Measurements from ENCODE around the gene CRB2. TPM values are rescaled to one million over a fixed set of nuclear protein-coding genes. Genes with fewer than 3 reads are reported as not detected.

CRB2 gene
- total and polyA plus RNA-seq, 2 donors (not counting 3 experiments of a cell fraction or from before 2014, with no cell fraction given): not detected

DNA sequence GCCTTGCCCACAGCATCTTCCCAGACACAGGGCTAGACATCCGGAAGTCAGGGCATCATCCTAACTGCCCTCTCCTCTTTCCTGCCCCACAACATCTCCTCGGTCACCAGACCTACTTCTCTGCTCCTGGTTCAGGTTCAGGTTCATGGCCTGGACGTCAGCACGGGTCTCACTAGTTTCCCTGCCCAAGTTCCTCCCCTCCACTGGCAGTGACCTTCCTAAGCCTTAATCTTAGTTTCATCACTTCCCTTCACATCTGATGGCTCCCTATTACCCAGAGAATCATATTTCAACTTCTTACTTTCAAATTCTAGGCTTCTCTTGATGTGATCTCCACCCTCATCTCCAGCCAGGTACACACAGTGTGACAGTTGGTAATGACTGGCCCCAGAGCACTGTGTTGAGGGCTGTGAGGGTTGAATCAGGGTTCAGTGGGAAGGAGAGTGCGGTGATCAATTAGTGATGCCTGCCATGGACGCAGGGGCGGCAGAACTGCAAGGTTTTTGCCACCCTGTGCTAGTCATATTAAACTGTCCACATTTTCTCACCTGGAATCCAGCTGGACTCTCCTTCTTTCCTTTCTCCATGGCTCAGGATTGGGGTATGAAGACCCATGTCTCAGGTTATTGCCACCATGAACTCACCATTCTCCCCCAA is 34.3 kb upstream of the CRB2 start:
- H3K27me3 ChIP-seq (ENCODE audit: control insufficient read depth in 2 of 2, insufficient read depth in 2 of 2, low read length in 2 of 2): no peaks in the 10 kb centered on the region
- no peaks in the 10 kb centered on the region for H3K79me2 ChIP-seq (ENCODE audit: control insufficient read depth, insufficient read depth, low read length)
- no peak overlapping the region for H3K9ac ChIP-seq (replicated peaks; ENCODE audit: extremely low read depth, insufficient read depth, low read length)
- TF ChIP-seq CTCF (IDR thresholded peaks at IDR 0.05; ENCODE audit: extremely low read depth in 1 of 2, insufficient read depth in 1 of 2, low read depth in 1 of 2, low read length in 2 of 2) (no peak), FOS (IDR thresholded peaks at IDR 0.05; ENCODE audit: borderline replicate concordance, insufficient read depth, low read length) (no peak), MYC (IDR thresholded peaks at IDR 0.05; ENCODE audit: low read depth, low read length) (no peak), GATA2 (IDR thresholded peaks at IDR 0.05; ENCODE audit: insufficient read depth, insufficient read length, low read depth, low read length) (no peak), POLR2AphosphoS5 (IDR thresholded peaks at IDR 0.05; ENCODE audit: insufficient read depth, low read depth, low read length) (no peak), EZH2 (IDR thresholded peaks at IDR 0.05; ENCODE audit: borderline replicate concordance, low read depth, low read length, severe bottlenecking) (no peak), JUN (IDR thresholded peaks at IDR 0.05; ENCODE audit: borderline replicate concordance, insufficient read depth, insufficient read length, low read depth) (no peak), POLR2A (IDR thresholded peaks at IDR 0.05; ENCODE audit: low read depth, low read length) (no peak)
- TF ChIP-seq, protein P1, sequence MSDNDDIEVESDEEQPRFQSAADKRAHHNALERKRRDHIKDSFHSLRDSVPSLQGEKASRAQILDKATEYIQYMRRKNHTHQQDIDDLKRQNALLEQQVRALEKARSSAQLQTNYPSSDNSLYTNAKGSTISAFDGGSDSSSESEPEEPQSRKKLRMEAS (IDR thresholded peaks at IDR 0.05; ENCODE audit: insufficient read depth, insufficient read length): no peak
- intact Hi-C loops (cut with micrococcal nuclease) (no loop called here), dilution Hi-C loops (cut with MboI; ENCODE audit: extremely low pct_ligation_motif_present, low sequenced_read_pairs) (no loop called here)
- no peaks in the 10 kb centered on the region for H4K20me1 ChIP-seq (replicated peaks; ENCODE audit: control insufficient read depth, extremely low read depth, insufficient read depth, low read length)
- POLR2A ChIA-PET: no interaction called here
- BruUV-seq (replicated peaks): no TSS peak
- no peak for DNase-seq (ENCODE audit: low read depth, low spot score)
- H3K27ac ChIP-seq (ENCODE audit: insufficient read depth, low read depth, low read length): no peak overlapping the region
- no peaks in the 10 kb centered on the region for H3K4me1 ChIP-seq (ENCODE audit: control insufficient read depth, extremely low read depth, insufficient read depth, low read length)
- no peak overlapping the region for H2AFZ ChIP-seq (ENCODE audit: low read depth, low read length)
- FAIRE-seq: no peak
- no peaks in the 10 kb centered on the region for H3K9me3 ChIP-seq (replicated peaks; ENCODE audit: control insufficient read depth, insufficient read depth, low read length)
- H3K4me3 ChIP-seq (replicated peaks in 1 of 3; ENCODE audit: insufficient read depth in 1 of 3, low read depth in 1 of 3, low read length in 3 of 3): no peak overlapping the region
- H3K9me1 ChIP-seq (replicated peaks; ENCODE audit: control insufficient read depth, extremely low read depth, insufficient read depth, low read length): no peaks in the 10 kb centered on the region
- H3K4me2 ChIP-seq (ENCODE audit: insufficient read depth, low read length): no peak overlapping the region
- CTCF ChIA-PET: no interaction called here
- no peaks in the 10 kb centered on the region for H3K36me3 ChIP-seq (ENCODE audit: control insufficient read depth in 2 of 2, extremely low read depth in 1 of 2, insufficient read depth in 2 of 2, low read length in 2 of 2)
